Vagina (tissue), 2 donors: ENCODE measurements around the gene NID1. TPM values are rescaled to one million over a fixed set of nuclear protein-coding genes. Genes with fewer than 3 reads are reported as not detected.

Experiments used
- DNase-seq, 2 donors: peaks; one replicate each; pipeline ENCODE4 v3.0.0-alpha.2; 2017; ENCODE audit errors: extremely low spot score in 2 of 2
- H3K27ac ChIP-seq: fragments of 200-600 bp; sonication (generic); one replicate; pipeline ENCODE4 v1.5.1; 2019
- H3K27me3 ChIP-seq: fragments of 200-600 bp; sonication (generic); one replicate; pipeline ENCODE4 v1.5.1; 2019
- H3K36me3 ChIP-seq, 2 donors: fragments of 200-600 bp; sonication (generic); one replicate each; pipeline ENCODE4 v1.5.1; 2017 to 2019
- H3K4me1 ChIP-seq: fragments of 200-600 bp; sonication (generic); one replicate; pipeline ENCODE4 v1.5.1; 2019
- H3K4me3 ChIP-seq, 2 donors: fragments of 200-600 bp; sonication (generic); 1 replicate in 1 of 2; 2 replicates in 1 of 2; pipeline ENCODE4 v1.5.1; 2016 to 2019
- H3K9me3 ChIP-seq: fragments of 200-600 bp; sonication (generic); one replicate; pipeline ENCODE4 v1.5.1; 2019
- POLR2A ChIP-seq, 2 donors: fragments of 450-650 bp; IDR thresholded peaks; one replicate each; pipeline ENCODE4 v1.6.1; 2017; ENCODE audit warnings: antibody characterized with exemption in 2 of 2, mild to moderate bottlenecking in 2 of 2, moderate library complexity in 2 of 2
- POLR2AphosphoS5 ChIP-seq, 2 donors: sonication (generic); formaldehyde crosslinking; IDR thresholded peaks; one replicate each; pipeline ENCODE4 v1.9.0; 2017; ENCODE audit warnings: antibody characterized with exemption in 2 of 2, mild to moderate bottlenecking in 2 of 2, low read depth in 1 of 2; ENCODE audit not compliant: insufficient read depth in 1 of 2
- intact Hi-C: fragments of 100-400 bp; cut with DNase I; formaldehyde crosslinking; loops from one replicate; pipeline ENCODE4 v1.15.1; 2023
- total RNA-seq: library from RNA; depleted of rRNA; stranded (reverse); fragments of >200 nt; gene quantifications from one replicate; pipeline ENCODE4 v1.2.3, GENCODE V29; 2016
- TF ChIP-seq, protein P1 (sequence below), 3 experiments: fragments of 450-650 bp in 2 of 3; fragments of 200-600 bp in 1 of 3; sonication (generic) in 1 of 3; IDR thresholded peaks; one replicate each; pipeline ENCODE4 v1.5.1; 2017 to 2019; ENCODE audit warnings: antibody characterized with exemption in 3 of 3, mild to moderate bottlenecking in 2 of 3, moderate library complexity in 2 of 3

NID1 gene
- total RNA-seq, 1 donor from 2014 or later: 154 TPM

GRCh38 chr1:236060286-236060685 lies 4.6 kb downstream of the NID1 start:
- Histone ChIP-seq H3K27ac (peak overlapping the region; percentile 38), H3K4me3 (no peak overlapping the region), H3K4me1 (peaks cover 51% of the 10 kb centered on the region), H3K27me3 (no peaks in the 10 kb centered on the region), H3K36me3 (no peaks in the 10 kb centered on the region), H3K9me3 (no peaks in the 10 kb centered on the region)
- no peak for DNase-seq
- intact Hi-C loops: loop anchor here (10.0 kb wide), 1 partner anchor 1445 kb away; the partner anchor contains the start of gene IRF2BP2
- TF ChIP-seq, protein P1, sequence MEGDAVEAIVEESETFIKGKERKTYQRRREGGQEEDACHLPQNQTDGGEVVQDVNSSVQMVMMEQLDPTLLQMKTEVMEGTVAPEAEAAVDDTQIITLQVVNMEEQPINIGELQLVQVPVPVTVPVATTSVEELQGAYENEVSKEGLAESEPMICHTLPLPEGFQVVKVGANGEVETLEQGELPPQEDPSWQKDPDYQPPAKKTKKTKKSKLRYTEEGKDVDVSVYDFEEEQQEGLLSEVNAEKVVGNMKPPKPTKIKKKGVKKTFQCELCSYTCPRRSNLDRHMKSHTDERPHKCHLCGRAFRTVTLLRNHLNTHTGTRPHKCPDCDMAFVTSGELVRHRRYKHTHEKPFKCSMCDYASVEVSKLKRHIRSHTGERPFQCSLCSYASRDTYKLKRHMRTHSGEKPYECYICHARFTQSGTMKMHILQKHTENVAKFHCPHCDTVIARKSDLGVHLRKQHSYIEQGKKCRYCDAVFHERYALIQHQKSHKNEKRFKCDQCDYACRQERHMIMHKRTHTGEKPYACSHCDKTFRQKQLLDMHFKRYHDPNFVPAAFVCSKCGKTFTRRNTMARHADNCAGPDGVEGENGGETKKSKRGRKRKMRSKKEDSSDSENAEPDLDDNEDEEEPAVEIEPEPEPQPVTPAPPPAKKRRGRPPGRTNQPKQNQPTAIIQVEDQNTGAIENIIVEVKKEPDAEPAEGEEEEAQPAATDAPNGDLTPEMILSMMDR (IDR thresholded peaks at IDR 0.05): no peak
- TF ChIP-seq POLR2AphosphoS5 (IDR thresholded peaks at IDR 0.05; ENCODE audit: insufficient read depth in 1 of 2, low read depth in 1 of 2): no peak
- TF ChIP-seq POLR2A (IDR thresholded peaks at IDR 0.05): no peak

DNA sequence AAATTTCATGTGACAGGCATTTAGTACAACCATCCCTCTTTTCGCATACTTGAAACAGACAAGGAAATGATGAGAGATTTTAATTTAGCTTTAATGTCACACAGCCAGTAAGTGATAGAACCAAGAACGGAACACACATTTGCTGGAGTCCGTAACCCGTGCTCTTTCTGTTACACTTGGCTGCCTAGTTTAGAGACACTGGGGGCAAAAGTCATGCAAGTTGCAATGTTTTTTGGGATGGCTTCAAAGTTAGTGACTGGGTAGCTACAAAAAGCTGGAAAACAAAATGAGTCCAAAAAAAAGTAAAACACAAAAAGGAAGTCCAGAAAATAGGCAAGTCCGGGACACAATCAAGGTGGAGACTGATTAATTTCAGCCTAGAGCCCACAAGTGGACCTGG lies 5.9 kb downstream of the NID1 start:
- TF ChIP-seq, protein P1 (IDR thresholded peaks at IDR 0.05): no peak
- TF ChIP-seq POLR2A (IDR thresholded peaks at IDR 0.05) (no peak), POLR2AphosphoS5 (IDR thresholded peaks at IDR 0.05; ENCODE audit: insufficient read depth in 1 of 2, low read depth in 1 of 2) (no peak)
- intact Hi-C loops: loop anchor here (5.0 kb wide), 1 partner anchor 37 kb away; no protein-coding TSS in a partner anchor
- Histone ChIP-seq H3K9me3 (no peaks in the 10 kb centered on the region), H3K4me1 (peaks cover 46% of the 10 kb centered on the region), H3K27me3 (no peaks in the 10 kb centered on the region), H3K4me3 (peak overlapping the region; percentile 4 to 6), H3K27ac (peak overlapping the region; percentile 77), H3K36me3 (no peaks in the 10 kb centered on the region)
- no peak for DNase-seq

GRCh38 chr1:236058141-236058934 lies 6.6 kb downstream of the NID1 start:
- intact Hi-C loops: loop anchor here (5.0 kb wide), 1 partner anchor 36 kb away; no protein-coding TSS in a partner anchor
- peak overlapping the region; percentile 4 to 6 for H3K4me3 ChIP-seq
- TF ChIP-seq POLR2AphosphoS5 (IDR thresholded peaks at IDR 0.05; ENCODE audit: insufficient read depth in 1 of 2, low read depth in 1 of 2): no peak
- TF ChIP-seq POLR2A (IDR thresholded peaks at IDR 0.05): no peak
- TF ChIP-seq, protein P1 (IDR thresholded peaks at IDR 0.05): no peak
- peak overlapping the region; percentile 77 for H3K27ac ChIP-seq
- DNase-seq: no peak
- H3K4me1 ChIP-seq: peaks cover 46% of the 10 kb centered on the region
- H3K36me3 ChIP-seq: no peaks in the 10 kb centered on the region
- H3K27me3 ChIP-seq: no peaks in the 10 kb centered on the region
- H3K9me3 ChIP-seq: no peaks in the 10 kb centered on the region

GRCh38 chr1:236057546-236057945 lies 7.3 kb downstream of the NID1 start:
- Histone ChIP-seq H3K27me3 (no peaks in the 10 kb centered on the region), H3K4me1 (peaks cover 39% of the 10 kb centered on the region), H3K36me3 (no peaks in the 10 kb centered on the region), H3K27ac (peak overlapping the region; percentile 77), H3K9me3 (no peaks in the 10 kb centered on the region), H3K4me3 (no peak overlapping the region)
- no peak for DNase-seq
- TF ChIP-seq POLR2AphosphoS5 (IDR thresholded peaks at IDR 0.05; ENCODE audit: insufficient read depth in 1 of 2, low read depth in 1 of 2): peak in 1 of 2 donors; percentile 13
- no peak for TF ChIP-seq POLR2A (IDR thresholded peaks at IDR 0.05)
- intact Hi-C loops: loop anchor here (5.0 kb wide), 1 partner anchor 35 kb away; no protein-coding TSS in a partner anchor

GRCh38 chr1:236052232-236052993 lies 12.5 kb downstream of the NID1 start:
- no peak overlapping the region for H3K4me3 ChIP-seq
- H3K27ac ChIP-seq: peak overlapping the region; percentile 55
- peaks cover 0 to 15% of the 10 kb centered on the region in 2 donors for H3K36me3 ChIP-seq
- no peaks in the 10 kb centered on the region for H3K9me3 ChIP-seq
- H3K4me1 ChIP-seq: peaks cover 30% of the 10 kb centered on the region
- TF ChIP-seq, protein P1 (IDR thresholded peaks at IDR 0.05): no peak
- TF ChIP-seq POLR2AphosphoS5 (IDR thresholded peaks at IDR 0.05; ENCODE audit: insufficient read depth in 1 of 2, low read depth in 1 of 2) (peak in 1 of 2 donors; percentile 16), POLR2A (IDR thresholded peaks at IDR 0.05) (no peak)
- no peak for DNase-seq
- intact Hi-C loops: no loop called here
- no peaks in the 10 kb centered on the region for H3K27me3 ChIP-seq
